Measurements from ENCODE around the gene RANBP9. TPM values are rescaled to one million over a fixed set of nuclear protein-coding genes. Genes with fewer than 3 reads are reported as not detected.

The RANBP9 gene
- total and polyA plus RNA-seq, 2 donors (not counting 3 experiments of a cell fraction or from before 2014, with no cell fraction given) = 15.1 to 40.2 TPM

GRCh38 chr6:13725570-13725969, 13.9 kb upstream of the RANBP9 start:
- no peak overlapping the region for H3K27ac ChIP-seq (ENCODE audit: insufficient read depth, low read depth, low read length)
- H3K79me2 ChIP-seq (ENCODE audit: control insufficient read depth, insufficient read depth, low read length) = no peaks in the 10 kb centered on the region
- no peaks in the 10 kb centered on the region for H4K20me1 ChIP-seq (replicated peaks; ENCODE audit: control insufficient read depth, extremely low read depth, insufficient read depth, low read length)
- TF ChIP-seq FOS (IDR thresholded peaks at IDR 0.05; ENCODE audit: borderline replicate concordance, insufficient read depth, low read length) (no peak), EZH2 (IDR thresholded peaks at IDR 0.05; ENCODE audit: borderline replicate concordance, low read depth, low read length, severe bottlenecking) (no peak), JUN (IDR thresholded peaks at IDR 0.05; ENCODE audit: borderline replicate concordance, insufficient read depth, insufficient read length, low read depth) (no peak), MYC (IDR thresholded peaks at IDR 0.05; ENCODE audit: low read depth, low read length) (no peak), POLR2AphosphoS5 (IDR thresholded peaks at IDR 0.05; ENCODE audit: insufficient read depth, low read depth, low read length) (no peak), CTCF (IDR thresholded peaks at IDR 0.05; ENCODE audit: extremely low read depth in 1 of 2, insufficient read depth in 1 of 2, low read depth in 1 of 2, low read length in 2 of 2) (no peak), MAX (IDR thresholded peaks at IDR 0.05; ENCODE audit: insufficient read depth, insufficient read length) (no peak), GATA2 (IDR thresholded peaks at IDR 0.05; ENCODE audit: insufficient read depth, insufficient read length, low read depth, low read length) (no peak), POLR2A (IDR thresholded peaks at IDR 0.05; ENCODE audit: low read depth, low read length) (no peak)
- dilution Hi-C loops (cut with MboI; ENCODE audit: extremely low pct_ligation_motif_present, low sequenced_read_pairs) (no loop called here), intact Hi-C loops (cut with micrococcal nuclease) (no loop called here)
- H3K9me1 ChIP-seq (replicated peaks; ENCODE audit: control insufficient read depth, extremely low read depth, insufficient read depth, low read length) = no peaks in the 10 kb centered on the region
- H3K4me3 ChIP-seq (replicated peaks in 1 of 3; ENCODE audit: insufficient read depth in 1 of 3, low read depth in 1 of 3, low read length in 3 of 3) = no peak overlapping the region
- H3K9ac ChIP-seq (replicated peaks; ENCODE audit: extremely low read depth, insufficient read depth, low read length) = no peak overlapping the region
- ChIA-PET POLR2A (no interaction called here), CTCF (no interaction called here)
- FAIRE-seq (no peak), DNase-seq (ENCODE audit: low read depth, low spot score) (no peak)
- no peaks in the 10 kb centered on the region for H3K36me3 ChIP-seq (ENCODE audit: control insufficient read depth in 2 of 2, extremely low read depth in 1 of 2, insufficient read depth in 2 of 2, low read length in 2 of 2)
- H3K4me2 ChIP-seq (ENCODE audit: insufficient read depth, low read length) = no peak overlapping the region
- H3K4me1 ChIP-seq (ENCODE audit: control insufficient read depth, extremely low read depth, insufficient read depth, low read length) = no peaks in the 10 kb centered on the region
- H3K27me3 ChIP-seq (ENCODE audit: control insufficient read depth in 2 of 2, insufficient read depth in 2 of 2, low read length in 2 of 2) = peaks cover 0 to 2% of the 10 kb centered on the region in 2 experiments
- BruUV-seq (replicated peaks) = no TSS peak
- H2AFZ ChIP-seq (ENCODE audit: low read depth, low read length) = no peak overlapping the region
- no peaks in the 10 kb centered on the region for H3K9me3 ChIP-seq (replicated peaks; ENCODE audit: control insufficient read depth, insufficient read depth, low read length)

All from endothelial cell of umbilical vein (primary cell).